COR-L47 (cell line): Measurements from ENCODE around the gene ITCH.
"Not testable (repeated sequence)": the region's sequence is repeated elsewhere in the genome, so short reads cannot be mapped to it uniquely, and the experiment has no call there.

Experiments used
- DNase-seq: peaks from one replicate; lab custom pipeline; 2025; lab: John Stamatoyannopoulos, UW

Gene ITCH

GRCh38 chr20:34344238-34344637 lies 18.8 kb upstream of the ITCH start:
- DNase-seq, result no peak

DNA sequence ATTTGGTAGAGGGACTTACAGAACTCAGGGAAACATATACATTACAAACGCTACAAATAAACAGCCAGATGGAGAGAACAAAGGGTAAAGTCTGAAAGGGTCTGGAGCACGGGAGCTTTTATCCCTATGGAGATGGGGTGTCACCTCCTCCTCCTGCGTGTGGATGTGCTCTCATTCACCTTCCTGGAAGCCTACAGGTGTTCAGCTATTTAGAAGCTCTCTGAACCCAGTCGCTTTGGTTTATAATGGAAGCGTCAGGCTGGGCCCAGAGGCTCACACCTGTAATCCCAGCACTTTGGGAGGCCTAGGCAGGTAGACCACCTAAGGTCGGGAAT lies 17.7 kb upstream of the ITCH start:
- no peak for DNase-seq

DNA sequence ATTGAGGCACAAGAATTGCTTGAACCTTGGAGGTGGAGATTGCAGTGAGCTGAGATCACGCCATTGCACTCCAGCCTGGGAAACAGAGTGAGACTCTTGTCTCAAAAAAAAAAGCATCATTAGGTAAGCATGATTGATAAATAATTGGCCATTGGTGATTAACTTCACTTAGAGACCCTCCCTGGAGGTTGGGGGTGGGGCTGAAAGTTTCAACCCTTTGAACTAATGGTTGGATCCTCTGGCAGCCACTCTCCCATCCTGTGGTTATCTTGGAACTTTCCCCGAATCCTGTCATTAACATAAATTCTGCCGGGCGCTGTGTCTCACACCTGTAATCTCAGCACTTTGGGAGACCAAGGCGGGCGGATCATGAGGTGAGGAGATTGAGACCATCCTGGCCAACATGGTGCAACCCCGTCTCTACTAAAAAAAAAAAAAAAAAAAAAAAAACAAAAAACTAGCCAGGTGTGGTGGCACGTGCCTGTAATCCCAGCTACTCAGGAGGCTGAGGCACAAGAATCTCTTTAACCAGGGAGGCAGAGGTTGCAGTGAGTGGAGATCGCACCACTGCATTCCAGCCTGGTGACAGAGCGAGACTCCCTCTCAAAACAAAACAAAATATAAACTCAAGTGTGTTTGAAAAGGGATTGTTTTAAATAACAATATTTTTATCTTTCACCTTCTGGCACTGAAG lies 17.1 kb upstream of the ITCH start:
- DNase-seq, result not testable (repeated sequence)

DNA sequence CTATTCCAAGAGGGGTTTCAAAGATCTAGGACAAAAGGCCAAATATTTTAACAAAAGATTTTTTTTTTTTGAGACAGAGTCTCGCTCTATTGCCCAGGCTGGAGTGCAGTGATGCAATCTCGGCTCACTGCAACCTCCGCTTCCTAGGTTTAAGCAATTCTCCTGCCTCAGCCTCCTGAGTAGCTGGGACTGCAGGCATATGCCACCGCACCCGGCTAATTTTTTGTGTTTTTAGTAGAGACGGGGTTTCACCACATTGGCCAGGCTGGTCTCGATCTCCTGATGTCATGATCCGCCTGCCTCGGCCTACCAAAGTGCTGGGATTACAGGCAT lies 16.6 kb upstream of the ITCH start:
- DNase-seq, result not testable (repeated sequence)

GRCh38 chr20:34347571-34347970 lies 15.5 kb upstream of the ITCH start:
- DNase-seq, result no peak

GRCh38 chr20:34350095-34350494 lies 13.0 kb upstream of the ITCH start:
- DNase-seq, result no peak

DNA sequence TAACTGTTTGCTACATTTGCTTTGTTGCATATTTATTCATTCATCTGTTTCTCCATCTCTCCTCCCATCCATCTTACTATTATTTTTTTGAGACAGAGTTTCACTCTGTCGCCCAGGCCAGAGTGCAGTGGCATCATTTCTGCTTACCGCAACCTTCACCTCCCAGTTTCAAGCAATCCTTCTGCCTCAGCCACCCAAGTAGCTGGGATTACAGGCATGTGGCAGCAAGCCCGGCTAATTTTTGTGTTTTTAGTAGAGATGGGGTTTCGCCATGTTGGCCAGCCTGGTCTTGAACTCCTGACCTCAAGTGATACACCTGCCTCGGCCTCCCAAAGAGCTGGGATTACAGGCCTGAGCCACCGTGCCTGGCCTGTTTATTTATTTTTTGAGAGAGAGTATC lies 9.6 kb upstream of the ITCH start:
- DNase-seq, result not testable (repeated sequence)

DNA sequence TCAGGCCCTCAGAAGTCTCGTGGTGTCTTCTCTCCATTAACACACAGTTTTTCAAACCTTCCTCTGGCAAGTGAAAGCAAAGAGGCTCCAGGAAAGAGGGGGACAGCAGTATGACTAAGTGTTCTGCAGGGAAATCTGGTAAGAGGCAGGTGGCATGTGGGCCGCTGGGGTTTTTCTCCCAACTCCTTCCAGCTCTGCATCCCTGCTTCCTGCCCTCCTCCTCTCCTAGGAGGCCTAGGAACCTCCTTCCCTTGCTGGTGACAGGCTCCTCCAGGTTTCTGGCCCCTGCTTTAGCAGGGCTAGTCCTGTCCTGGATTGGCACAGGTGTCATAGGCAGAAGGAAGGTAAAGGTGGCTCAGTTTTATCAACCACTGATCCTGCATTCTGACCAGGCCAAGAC lies 7.6 kb upstream of the ITCH start:
- no peak for DNase-seq

- DNase-seq, result not testable (repeated sequence)
Measured at GRCh38 chr20:34359729-34360128, 3.3 kb upstream of the ITCH start.

DNA sequence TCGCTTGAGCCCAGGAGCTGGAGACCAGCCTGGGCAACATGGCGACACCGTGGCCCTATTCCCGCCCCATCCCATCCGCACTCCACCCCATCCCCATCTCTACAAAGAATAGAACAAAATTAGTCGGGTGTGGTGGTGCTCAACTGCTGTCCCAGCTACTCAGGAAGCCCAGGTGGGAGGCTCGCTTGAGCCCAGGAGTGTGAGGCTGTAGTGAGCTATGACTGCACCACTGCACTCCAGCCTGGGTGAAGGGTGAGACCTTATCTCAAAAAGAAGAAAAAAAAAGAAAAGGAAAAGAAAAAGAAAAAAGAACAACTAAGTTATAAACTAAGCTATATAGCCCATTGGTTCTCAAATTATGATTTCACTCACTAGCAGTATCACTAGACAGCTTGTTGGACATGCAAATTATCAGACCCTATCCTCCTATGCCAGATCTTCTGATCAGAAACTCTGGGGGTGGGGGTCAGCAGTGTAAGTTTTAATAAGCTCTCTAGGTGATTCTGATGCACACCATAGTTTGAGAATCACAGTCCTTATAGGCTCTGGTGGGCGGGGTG lies 491 bp upstream of the ITCH start:
- DNase-seq, result no peak

DNA sequence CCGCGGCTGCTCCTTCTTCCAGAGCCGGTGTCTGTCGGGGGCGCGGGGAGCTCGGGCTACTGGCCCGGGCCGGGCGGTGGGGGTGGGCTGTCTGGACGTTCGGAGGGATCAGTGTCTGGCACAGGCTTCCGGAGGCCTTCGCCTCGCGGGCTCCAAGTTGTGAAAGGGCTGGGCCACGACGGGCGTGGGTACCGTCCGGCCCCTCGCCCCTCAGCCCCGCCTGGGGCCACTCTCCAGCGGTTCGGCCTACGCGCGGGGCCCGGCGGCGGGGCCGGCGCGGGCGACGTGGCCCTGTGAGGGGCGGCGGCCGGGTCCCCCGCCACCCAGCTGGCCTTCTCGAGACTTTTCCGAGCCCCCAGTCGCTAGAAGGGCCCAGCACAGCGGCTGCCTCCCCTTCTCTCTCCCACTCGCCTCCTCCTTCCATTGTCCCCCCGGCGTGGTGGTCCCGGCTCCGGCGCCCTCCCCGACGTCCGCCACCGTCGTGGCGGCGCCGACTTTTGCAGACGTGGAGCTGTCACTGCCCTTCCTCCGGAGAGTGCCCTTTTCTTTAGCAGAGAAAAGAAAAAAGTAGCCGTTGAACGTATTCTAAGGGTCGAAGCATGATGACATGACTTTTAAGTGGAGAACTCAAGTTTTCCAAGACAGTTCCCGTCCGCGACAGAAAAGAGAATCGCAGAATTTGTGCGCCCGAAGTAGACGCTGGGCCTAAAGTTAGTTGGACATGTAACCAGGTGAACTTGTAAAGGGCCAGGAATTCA lies 571 bp downstream of the ITCH start:
- DNase-seq, result no peak

- no peak for DNase-seq
Measured at GRCh38 chr20:34364223-34364506, 1.1 kb downstream of the ITCH start.

GRCh38 chr20:34365765-34366213 lies 2.7 kb downstream of the ITCH start:
- no peak for DNase-seq

GRCh38 chr20:34367155-34367554 lies 4.1 kb downstream of the ITCH start:
- no peak for DNase-seq

DNA sequence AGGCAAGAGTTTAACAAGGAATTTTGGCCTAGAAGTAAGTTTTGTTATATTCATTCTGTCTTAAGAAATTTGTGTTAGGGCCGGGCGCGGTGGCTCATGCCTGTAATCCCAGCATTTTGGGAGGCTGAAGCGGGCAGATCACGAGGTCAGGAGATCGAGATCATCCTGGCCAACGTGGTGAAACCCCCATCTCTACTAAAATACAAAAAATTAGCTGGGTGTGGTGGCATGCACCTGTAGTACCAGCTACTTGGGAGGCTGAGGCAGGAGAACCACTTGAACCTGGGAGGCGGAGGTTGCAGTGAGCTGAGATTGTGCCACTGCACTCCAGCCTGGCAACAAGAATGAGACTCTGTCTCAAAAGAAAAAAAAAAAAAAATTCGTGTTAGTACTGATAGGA lies 4.8 kb downstream of the ITCH start:
- DNase-seq, result not testable (repeated sequence)

DNA sequence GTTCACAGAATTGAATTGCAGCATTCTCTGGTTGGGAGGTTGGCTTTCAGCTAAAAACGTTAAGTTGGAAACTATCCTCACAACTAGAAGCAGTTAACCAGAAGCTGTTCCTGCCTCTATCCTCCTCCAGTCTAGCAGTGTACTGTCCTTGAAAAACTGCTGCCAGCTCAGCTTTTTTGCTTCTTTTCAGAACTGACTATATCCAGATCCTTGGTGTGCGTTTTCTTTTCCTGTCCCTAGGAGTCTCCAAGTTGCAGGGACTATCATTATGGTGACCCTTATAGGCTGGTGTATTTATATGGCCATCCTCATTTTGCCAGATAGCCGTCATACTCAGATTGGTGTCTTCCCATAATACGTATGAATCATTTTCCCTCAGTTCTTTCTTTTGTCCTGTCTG lies 5.5 kb downstream of the ITCH start:
- DNase-seq, result no peak

GRCh38 chr20:34369265-34369664 lies 6.2 kb downstream of the ITCH start:
- no peak for DNase-seq

DNA sequence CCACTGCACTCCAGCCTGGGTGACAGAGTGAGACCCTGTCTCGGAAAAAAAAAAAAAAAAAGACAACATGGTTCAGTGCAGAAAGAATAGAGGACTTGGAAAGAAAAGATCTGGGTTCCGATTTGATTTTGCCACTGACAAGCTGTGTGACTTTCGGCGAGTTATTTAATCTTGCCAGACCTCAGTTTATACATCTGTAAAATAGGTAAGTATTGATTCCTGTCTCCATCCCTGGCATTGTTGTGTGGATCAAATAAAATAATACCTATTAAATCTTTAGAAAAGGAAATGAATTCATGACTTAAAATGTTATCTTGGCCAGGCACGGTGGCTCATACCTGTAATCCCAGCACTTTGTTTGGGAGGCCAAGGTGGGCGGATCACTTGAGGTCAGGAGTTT lies 7.0 kb downstream of the ITCH start:
- no peak for DNase-seq

DNA sequence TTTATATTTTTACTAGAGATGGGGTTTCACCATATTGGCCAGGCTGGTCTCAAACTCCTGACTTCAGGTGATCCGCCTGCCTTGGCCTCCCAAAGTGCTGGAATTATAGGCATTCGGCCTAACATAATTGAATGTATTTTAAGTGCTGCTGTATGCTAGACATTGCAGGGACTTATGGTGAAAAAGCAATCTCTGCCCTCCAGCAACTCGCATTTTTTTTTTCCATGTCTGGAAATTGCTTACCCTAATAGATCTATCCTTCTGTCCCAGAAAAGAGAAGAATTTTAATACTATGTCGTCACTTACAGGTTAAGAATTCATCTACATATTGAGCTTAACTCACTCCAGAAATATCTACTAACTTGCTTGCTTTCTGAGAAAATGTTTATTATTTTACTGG lies 10.4 kb downstream of the ITCH start:
- no peak for DNase-seq

DNA sequence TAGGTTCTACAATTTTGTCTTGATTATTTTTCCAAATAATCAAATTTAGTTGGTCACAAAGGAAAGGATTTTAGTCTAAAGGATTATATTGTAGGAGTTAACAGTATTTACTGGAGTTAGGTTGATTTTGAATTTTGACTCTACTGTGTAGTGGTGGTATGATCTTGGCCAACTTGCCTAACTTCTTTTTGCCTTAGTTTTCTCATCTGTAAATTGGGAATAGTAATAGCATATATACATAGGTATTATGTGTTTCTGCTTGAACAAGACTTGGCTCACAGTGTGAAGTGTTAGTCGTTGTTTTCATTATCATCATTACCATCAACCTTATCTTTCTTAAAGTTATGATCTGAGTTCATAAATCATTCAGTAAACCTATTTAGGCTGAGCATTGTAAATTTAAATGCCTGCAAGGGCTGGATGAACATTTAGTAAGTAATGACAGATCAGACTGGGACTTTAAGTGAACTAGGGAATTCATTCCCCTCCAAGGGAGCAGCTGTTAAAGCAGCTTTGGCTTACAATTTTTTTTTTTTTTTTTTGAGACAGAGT lies 11.2 kb downstream of the ITCH start:
- no peak for DNase-seq

GRCh38 chr20:34375977-34376430 lies 12.9 kb downstream of the ITCH start:
- no peak for DNase-seq

GRCh38 chr20:34377072-34377847 lies 14.2 kb downstream of the ITCH start:
- no peak for DNase-seq

GRCh38 chr20:34382174-34382573 lies 19.1 kb downstream of the ITCH start:
- DNase-seq, result no peak
